HG03571 (cell line): ENCODE data around the gene UNC119B.
"Not testable (repeated sequence)": the region's sequence is repeated elsewhere in the genome, so short reads cannot be mapped to it uniquely, and the experiment has no call there.

Experiments used
- ATAC-seq: cut with Tn5 transposase; IDR thresholded peaks from one replicate; pipeline ENCODE4 v1.9.1; 2021; ENCODE audit not compliant: unreplicated experiment

Gene UNC119B

GRCh38 chr12:120710031-120710804, at the start of gene UNC119B:
Gene UNC119B, plus strand, starts transcription at chr12:120710458. Its CDS starts 17 bp downstream, at chr12:120710475.
- ATAC-seq = peak; percentile 60

- no peak for ATAC-seq
These were observed 48.8 kb upstream of the UNC119B start for GRCh38 chr12:120661432-120661831.

- peak; percentile 67 for ATAC-seq
These were observed 47.4 kb upstream of the UNC119B start for GRCh38 chr12:120662879-120663278.

- ATAC-seq = no peak
These were observed 46.5 kb upstream of the UNC119B start for GRCh38 chr12:120663741-120664140.

- ATAC-seq = no peak
These were observed 43.5 kb upstream of the UNC119B start for GRCh38 chr12:120666571-120667390.

- no peak for ATAC-seq
These were observed 42.0 kb upstream of the UNC119B start for GRCh38 chr12:120668091-120668867.

GRCh38 chr12:120668868-120669840, 41.1 kb upstream of the UNC119B start:
- ATAC-seq = peak; percentile 67

- ATAC-seq = not testable (repeated sequence)
These were observed 40.0 kb upstream of the UNC119B start for GRCh38 chr12:120670237-120670636.

- ATAC-seq = no peak
These were observed 39.6 kb upstream of the UNC119B start for GRCh38 chr12:120670667-120671066.

GRCh38 chr12:120674097-120674636, 36.1 kb upstream of the UNC119B start:
- ATAC-seq = no peak

- ATAC-seq = peak; percentile 59
These were observed 32.3 kb upstream of the UNC119B start for GRCh38 chr12:120677765-120678473.

- no peak for ATAC-seq
These were observed 31.7 kb upstream of the UNC119B start for GRCh38 chr12:120678572-120678971.

GRCh38 chr12:120680165-120680738, 30.0 kb upstream of the UNC119B start:
- ATAC-seq = no peak

- no peak for ATAC-seq
These were observed 25.7 kb upstream of the UNC119B start for GRCh38 chr12:120684523-120684932.

GRCh38 chr12:120685522-120685921, 24.7 kb upstream of the UNC119B start:
- ATAC-seq = no peak

GRCh38 chr12:120686151-120686689, 24.0 kb upstream of the UNC119B start:
- ATAC-seq = peak; percentile 62

GRCh38 chr12:120686690-120687577, 23.3 kb upstream of the UNC119B start, which contains the start of gene MLEC:
Gene MLEC, plus strand, starts transcription at chr12:120687149. Its CDS starts 148 bp downstream, at chr12:120687297.
- peak; percentile 61 for ATAC-seq
